K562 (cell line): ENCODE data around the gene NECAB3. TPM values are rescaled to one million over a fixed set of nuclear protein-coding genes. Genes with fewer than 3 reads are reported as not detected.
A peak's percentile ranks its signal among the peaks of the same experiment; 100 is the strongest.

Experiments
- ATAC-seq: fragments of 200-7000 bp; cut with Tn5 transposase; 3 replicates; pipeline ENCODE4 v1.9.1; 2020; ENCODE audit warnings: moderate library complexity
- BruUV-seq: library from RNA; stranded (reverse); fragments of 400-500 nt; replicated peaks from 2 replicates; lab custom pipeline; 2021; lab: Mats Ljungman, UMichigan
- CTCF ChIA-PET: fragments of 300-600 bp; formaldehyde crosslinking; extraction: SDS; loops from one replicate; lab custom pipeline; 2021; ENCODE audit warnings: low intra/inter-chr PET ratio; lab: Yijun Ruan, JAX
- POLR2A ChIA-PET: fragments of 300-600, 350-650 bp; sonication (Branson Sonifier 250); formaldehyde crosslinking; extraction: SDS; loops from one replicate; lab custom pipeline; 2021; ENCODE audit warnings: antibody characterized with exemption, inconsistent platforms; lab: Yijun Ruan, JAX
- DNase-seq, 4 experiments: peaks; one replicate each; pipeline versions ENCODE4 v3.0.0 to v3.0.0-alpha.2; 2011 to 2018; ENCODE audit warnings: low spot score in 3 of 4, mixed read lengths in 3 of 4; ENCODE audit errors: extremely low read depth in 1 of 4
- FAIRE-seq: peaks from 2 replicates; lab custom pipeline; 2011; peaks lifted over from hg19 to GRCh38; lab: Jason Lieb, UNC
- H2AFZ ChIP-seq: 2 replicates; pipeline ENCODE4 v1.6.0; 2011; ENCODE audit warnings: low read depth, low read length, control low read depth, inconsistent platforms
- H3K27ac ChIP-seq: fragments of 200-600 bp; 3 replicates; pipeline ENCODE4 v1.8.0; 2011; ENCODE audit warnings: low read depth, mild to moderate bottlenecking, control low read depth, inconsistent platforms, low read length, moderate library complexity, mixed read lengths; ENCODE audit errors: extremely low read depth
- H3K27me3 ChIP-seq, 2 experiments: fragments of 300-600 bp in 1 of 2; 2 replicates in 1 of 2; 3 replicates in 1 of 2; pipeline versions ENCODE4 v1.6.0 to v1.8.0; 2011; ENCODE audit warnings: inconsistent platforms in 2 of 2, low read length in 2 of 2, mild to moderate bottlenecking in 1 of 2, mixed read lengths in 1 of 2, moderate library complexity in 1 of 2; ENCODE audit not compliant: control insufficient read depth in 2 of 2, insufficient read depth in 2 of 2
- H3K36me3 ChIP-seq: fragments of 300-600 bp; 3 replicates; pipeline ENCODE4 v1.8.0; 2011; ENCODE audit warnings: mild to moderate bottlenecking, low read length, inconsistent platforms; ENCODE audit not compliant: control insufficient read depth, insufficient read depth
- H3K4me1 ChIP-seq, 2 experiments: fragments of 200-600 bp in 1 of 2; replicated peaks in 1 of 2; 2 replicates in 1 of 2; 3 replicates in 1 of 2; pipeline versions ENCODE4 v1.5.1 to v1.8.0; 2011; ENCODE audit warnings: inconsistent platforms in 2 of 2, low read length in 2 of 2, mild to moderate bottlenecking in 1 of 2, mixed read lengths in 1 of 2, moderate library complexity in 1 of 2; ENCODE audit not compliant: control insufficient read depth in 2 of 2, insufficient read depth in 2 of 2
- H3K4me2 ChIP-seq: 2 replicates; pipeline ENCODE4 v1.6.1; 2011; ENCODE audit warnings: low read length, control low read depth, inconsistent platforms, mixed read lengths; ENCODE audit not compliant: insufficient read depth
- H3K4me3 ChIP-seq: fragments of 200-600 bp; sonication (generic), shearing (Covaris generic); 2 replicates; pipeline ENCODE4 v1.5.1; 2016; ENCODE audit warnings: control low read depth, inconsistent platforms
- H3K79me2 ChIP-seq: fragments of 200-600 bp; 3 replicates; pipeline ENCODE4 v1.8.0; 2011; ENCODE audit warnings: low read length, inconsistent platforms; ENCODE audit not compliant: control insufficient read depth, insufficient read depth
- H3K9ac ChIP-seq, 2 experiments: 2 replicates each; pipeline versions ENCODE4 v1.6.0 to v1.6.1; 2011; ENCODE audit warnings: low read depth in 2 of 2, low read length in 2 of 2, control low read depth in 1 of 2, inconsistent platforms in 1 of 2, mild to moderate bottlenecking in 1 of 2, mixed read lengths in 1 of 2; ENCODE audit not compliant: insufficient read depth in 1 of 2
- H3K9me1 ChIP-seq: one replicate; pipeline ENCODE4 v1.6.0; 2011; ENCODE audit warnings: inconsistent platforms, mild to moderate bottlenecking, low read length, moderate library complexity; ENCODE audit not compliant: control insufficient read depth, insufficient read depth
- H3K9me3 ChIP-seq: replicated peaks from 2 replicates; pipeline ENCODE4 v1.5.1; 2011; ENCODE audit warnings: low read depth, low read length, inconsistent platforms; ENCODE audit not compliant: control insufficient read depth, insufficient read depth
- H4K20me1 ChIP-seq: replicated peaks from 2 replicates; pipeline ENCODE4 v1.6.1; 2011; ENCODE audit warnings: low read length, inconsistent platforms, mixed read lengths; ENCODE audit not compliant: control insufficient read depth, insufficient read depth
- BCOR ChIP-seq: fragments of 450-650 bp; IDR thresholded peaks from 2 replicates; pipeline ENCODE4 v1.6.1; 2016
- BRD9 ChIP-seq: fragments of 450-650 bp; IDR thresholded peaks from 2 replicates; pipeline ENCODE4 v1.6.1; 2018; ENCODE audit warnings: low read depth; ENCODE audit not compliant: partially characterized antibody
- HDAC2 ChIP-seq: fragments of 450-650 bp; IDR thresholded peaks from 2 replicates; pipeline ENCODE4 v1.6.1; 2016; ENCODE audit warnings: mild to moderate bottlenecking
- HIVEP1 ChIP-seq: fragments of 250-450 bp; sonication (Bioruptor Pico); IDR thresholded peaks from 2 replicates; pipeline ENCODE4 v1.4.0; 2020; ENCODE audit warnings: mild to moderate bottlenecking
- KDM1A ChIP-seq, 2 experiments: fragments of 450-650 bp; IDR thresholded peaks; 2 replicates each; pipeline ENCODE4 v1.6.1; 2016; ENCODE audit warnings: mild to moderate bottlenecking in 2 of 2
- PRDM10 ChIP-seq: fragments of 450-650 bp; IDR thresholded peaks from 2 replicates; pipeline ENCODE4 v1.6.1; 2018; ENCODE audit not compliant: partially characterized antibody
- PTBP1 ChIP-seq: fragments of 200-400 bp; formaldehyde crosslinking; IDR thresholded peaks from 2 replicates; pipeline ENCODE4 v1.6.1; 2017; ENCODE audit warnings: low read depth, low read length
- RAD51 ChIP-seq: fragments of 450-650 bp; IDR thresholded peaks from 2 replicates; pipeline ENCODE4 v1.7.1; 2016; ENCODE audit warnings: low read depth, mild to moderate bottlenecking, borderline replicate concordance
- RCOR1 ChIP-seq, 2 experiments: IDR thresholded peaks; 2 replicates each; pipeline ENCODE4 v1.6.1; 2012; ENCODE audit warnings: low read depth in 2 of 2, low read length in 2 of 2, borderline replicate concordance in 1 of 2, improper control_type of control experiment in 1 of 2
- SIN3A ChIP-seq, 2 experiments: fragments of 150-350 bp in 1 of 2; IDR thresholded peaks; 2 replicates each; pipeline ENCODE4 v1.6.1; 2011 to 2016; ENCODE audit warnings: borderline replicate concordance in 2 of 2, low read depth in 2 of 2, low read length in 2 of 2, mild to moderate bottlenecking in 2 of 2, moderate library complexity in 2 of 2; ENCODE audit not compliant: control insufficient read depth in 1 of 2
- SMARCA5 ChIP-seq: fragments of 450-650 bp; IDR thresholded peaks from 2 replicates; pipeline ENCODE4 v1.6.1; 2016
- TFE3 ChIP-seq: fragments of 450-650 bp; formaldehyde crosslinking; IDR thresholded peaks from 2 replicates; pipeline ENCODE4 v1.4.0; 2020; ENCODE audit warnings: mild to moderate bottlenecking, mixed read lengths
- TGIF2 ChIP-seq: sonication (generic); formaldehyde crosslinking; IDR thresholded peaks from 2 replicates; pipeline ENCODE4 v1.8.1; 2022; ENCODE audit warnings: mild to moderate bottlenecking, missing genetic modification reagents, moderate library complexity
- USF2 ChIP-seq: sonication (generic); formaldehyde crosslinking; IDR thresholded peaks from 2 replicates; pipeline ENCODE4 v1.5.0; 2020; ENCODE audit warnings: missing genetic modification reagents
- ZFP36 ChIP-seq: fragments of 150-350 bp; IDR thresholded peaks from 2 replicates; pipeline ENCODE4 v1.6.1; 2018; ENCODE audit warnings: low read length, low read depth; ENCODE audit not compliant: partially characterized antibody
- ZFPM2 ChIP-seq: fragments of 250-450 bp; sonication (Bioruptor Pico); IDR thresholded peaks from 2 replicates; pipeline ENCODE4 v1.5.1; 2022; ENCODE audit warnings: mild to moderate bottlenecking
- WGBS: fragments of 100-300 bp; shearing (Covaris generic); methylation state at CpG from one replicate; pipeline ENCODE4 v1.1.6; 2016; ENCODE audit warnings: low coverage, mixed read lengths; ENCODE audit not compliant: insufficient coverage; ENCODE audit errors: missing lambda C conversion rate; 5-methylcytosine and 5-hydroxymethylcytosine counted together
- in situ Hi-C: fragments of 300-500 bp; cut with MboI; formaldehyde crosslinking; loops from 4 replicates; pipeline ENCODE4 v1.15.0; 2018; ENCODE audit warnings: inconsistent platforms, mixed read lengths
- intact Hi-C: fragments of 100-400 bp; cut with micrococcal nuclease; formaldehyde crosslinking; loops from 2 replicates; pipeline ENCODE4 v1.14.2; 2022
- polyA plus RNA-seq, 8 experiments: library from polyadenylated mRNA; depleted of rRNA in 4 of 8; stranded (reverse) in 5 of 8; unstranded in 3 of 8; fragments of >200 nt; fragmentation: Nextera tagmentation in 2 of 8; fragmentation: Illumina TruSeq in 1 of 8; extraction: Ambion mirVana in 2 of 8; extraction: Trizol in 1 of 8; gene quantifications; 2 replicates each; pipeline versions ENCODE4 v1.2.1 to v1.2.3, GENCODE V29; 2011 to 2014; ENCODE audit warnings: inconsistent platforms in 1 of 8, missing spikeins in 1 of 8
- total RNA-seq, 7 experiments: library from RNA; depleted of rRNA in 6 of 7; stranded (reverse); fragments of >200 nt in 6 of 7; fragmentation: Illumina TruSeq in 2 of 7; extraction: Trizol in 2 of 7; gene quantifications; 2 replicates each; pipeline versions ENCODE4 v1.2.1 to v1.2.3, GENCODE V29; 2011 to 2021; ENCODE audit warnings: low replicate concordance in 1 of 7

NECAB3 gene
- total and polyA plus RNA-seq, 9 of the 15 experiments (the other 6 are each of a cell fraction or from before 2014, with no cell fraction given), result 0.94 to 63.3 (median 31.5) TPM

GRCh38 chr20:33671573-33672288 is 2.5 kb downstream of the NECAB3 start:
- DNase-seq (no peak), ATAC-seq (no peak), FAIRE-seq (peak; percentile 11)
- 86% methylated on average over 8 of the region's 8 CpGs for WGBS
- Histone ChIP-seq H3K27me3 (no peaks in the 10 kb centered on the region), H3K4me3 (peak overlapping the region; percentile 86; the same call in 1 of the 2 replicates), H4K20me1 (peaks cover 7% of the 10 kb centered on the region; the same call in 1 of the 2 replicates), H3K9me3 (no peaks in the 10 kb centered on the region), H3K36me3 (peaks cover 63% of the 10 kb centered on the region), H3K9me1 (peaks cover 5% of the 10 kb centered on the region), H3K4me1 (peaks cover 17 to 61% of the 10 kb centered on the region in 2 experiments), H3K9ac (peak overlapping the region in 1 of 2 experiments; percentile 99; a peak in 1 of 4 replicates), H3K27ac (no peak overlapping the region), H3K4me2 (no peak overlapping the region), H3K79me2 (peaks cover 34% of the 10 kb centered on the region), H2AFZ (no peak overlapping the region)
- in situ Hi-C loops, result no loop called here
- ChIA-PET CTCF (no interaction called here), POLR2A (interaction anchor here (0.6 to 1.9 kb wide), 5 partner anchors 8 to 219 kb away, joined by 3 to 25 read pairs (median 3); no protein-coding TSS in a partner anchor)
- intact Hi-C loops, result no loop called here
- BruUV-seq, result TSS peak; percentile 48
- TF ChIP-seq RAD51 (peak; percentile 34; the same call in 1 of the 2 replicates), USF2 (CRISPR knock-in tag) (peak; percentile 13; the same call in 1 of the 2 replicates), ZFPM2 (CRISPR knock-in tag) (no peak), SIN3A (IDR thresholded peaks at IDR 0.05; ENCODE audit: borderline replicate concordance in 2 of 2, control insufficient read depth in 1 of 2, low read depth in 2 of 2, low read length in 2 of 2) (no peak), PRDM10 (peak; percentile 25), TGIF2 (CRISPR knock-in tag) (no peak), HIVEP1 (CRISPR knock-in tag) (no peak), PTBP1 (peak; percentile 88), HDAC2 (0 out of 2 replicates have a peak, but pooled peaks have one; percentile 14), TFE3 (CRISPR knock-in tag) (peak; percentile 76), RCOR1 (IDR thresholded peaks at IDR 0.05; ENCODE audit: borderline replicate concordance in 1 of 2, low read depth in 2 of 2, low read length in 2 of 2) (peak in 1 of 2 experiments; percentile 52; a peak in 1 of 4 replicates), BRD9 (peak; percentile 41), ZFP36 (peak; percentile 84), BCOR (peak; percentile 89), SMARCA5 (0 out of 2 replicates have a peak, but pooled peaks have one; percentile 23), KDM1A (IDR thresholded peaks at IDR 0.05) (peak; percentile 53 to 72; a peak in 3 of 4 replicates)
